Stimulated activated CD8-positive, alpha-beta memory T cell treated with anti-CD3 and anti-CD28 coated beads, Interleukin-7, amount 100 ng/mL, for 24 hours (primary cell): ENCODE measurements around the gene CRTAC1.
A peak's percentile ranks its signal among the peaks of the same experiment; 100 is the strongest.

Source experiments
- DNase-seq: peaks from one replicate; pipeline ENCODE4 v3.0.0-alpha.2; 2020; ENCODE audit warnings: low read depth

Gene CRTAC1, protein sequence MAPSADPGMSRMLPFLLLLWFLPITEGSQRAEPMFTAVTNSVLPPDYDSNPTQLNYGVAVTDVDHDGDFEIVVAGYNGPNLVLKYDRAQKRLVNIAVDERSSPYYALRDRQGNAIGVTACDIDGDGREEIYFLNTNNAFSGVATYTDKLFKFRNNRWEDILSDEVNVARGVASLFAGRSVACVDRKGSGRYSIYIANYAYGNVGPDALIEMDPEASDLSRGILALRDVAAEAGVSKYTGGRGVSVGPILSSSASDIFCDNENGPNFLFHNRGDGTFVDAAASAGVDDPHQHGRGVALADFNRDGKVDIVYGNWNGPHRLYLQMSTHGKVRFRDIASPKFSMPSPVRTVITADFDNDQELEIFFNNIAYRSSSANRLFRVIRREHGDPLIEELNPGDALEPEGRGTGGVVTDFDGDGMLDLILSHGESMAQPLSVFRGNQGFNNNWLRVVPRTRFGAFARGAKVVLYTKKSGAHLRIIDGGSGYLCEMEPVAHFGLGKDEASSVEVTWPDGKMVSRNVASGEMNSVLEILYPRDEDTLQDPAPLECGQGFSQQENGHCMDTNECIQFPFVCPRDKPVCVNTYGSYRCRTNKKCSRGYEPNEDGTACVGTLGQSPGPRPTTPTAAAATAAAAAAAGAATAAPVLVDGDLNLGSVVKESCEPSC

DNA sequence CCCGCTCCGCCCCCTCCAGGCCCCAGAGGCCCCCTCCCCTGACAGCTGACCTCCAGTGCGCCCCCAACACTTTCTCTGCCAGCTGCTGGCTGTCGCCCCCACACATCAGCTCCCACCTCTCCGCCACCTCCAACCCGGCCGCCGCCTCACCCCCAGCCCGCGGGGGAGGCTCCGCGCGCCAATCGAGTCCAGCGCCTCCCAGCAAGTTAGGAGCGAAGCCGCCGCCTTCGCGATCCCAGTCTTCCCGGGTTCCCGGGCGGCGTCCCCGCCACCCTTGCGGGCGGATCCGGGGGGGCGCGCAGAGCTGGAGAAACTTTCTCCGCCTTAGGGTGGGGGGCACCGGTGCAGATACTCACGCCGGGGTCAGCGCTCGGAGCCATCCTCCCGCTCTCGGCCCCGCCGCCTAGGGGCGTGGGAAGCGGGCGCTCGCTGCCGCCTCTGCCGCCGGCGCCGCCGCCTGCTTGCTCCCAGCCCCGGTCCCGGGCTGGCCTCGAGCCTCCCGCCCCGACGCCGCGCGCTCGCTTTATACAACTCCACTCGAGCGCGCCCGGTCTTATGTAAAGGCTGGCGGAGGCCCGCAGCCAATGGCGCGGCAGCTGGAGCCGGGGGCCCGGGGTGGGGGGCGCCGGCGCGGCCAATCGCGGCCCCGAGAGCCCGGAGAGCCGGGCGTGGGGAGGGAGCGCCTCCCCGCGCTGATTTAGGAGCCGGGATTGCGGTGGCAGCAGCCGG lies at the start of gene CRTAC1:
CRTAC1 (minus strand) TSS at position 529 of the 729 bp plus-strand sequence; CDS start at position 380, 149 bp downstream.
- no peak for DNase-seq

DNA sequence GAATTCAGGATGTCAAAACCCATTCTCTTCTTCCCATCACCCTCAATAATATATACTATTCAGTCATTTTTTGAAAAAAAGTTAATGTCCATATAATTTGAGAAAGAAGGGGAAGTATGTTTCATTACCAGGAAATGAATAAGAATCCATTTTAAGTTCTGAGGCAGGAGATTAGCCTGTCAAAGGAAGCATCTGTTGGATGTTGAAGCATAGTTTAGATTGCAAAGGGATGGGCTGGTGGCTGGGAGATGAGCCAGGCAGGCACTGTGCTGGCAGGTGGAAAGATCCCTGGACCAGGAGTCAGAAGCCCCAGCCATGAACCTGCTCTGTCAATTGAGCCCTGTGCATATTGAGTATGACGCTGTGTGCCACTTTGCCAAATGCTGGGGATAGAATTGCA lies 48.4 kb upstream of the CRTAC1 start:
- no peak for DNase-seq

DNA sequence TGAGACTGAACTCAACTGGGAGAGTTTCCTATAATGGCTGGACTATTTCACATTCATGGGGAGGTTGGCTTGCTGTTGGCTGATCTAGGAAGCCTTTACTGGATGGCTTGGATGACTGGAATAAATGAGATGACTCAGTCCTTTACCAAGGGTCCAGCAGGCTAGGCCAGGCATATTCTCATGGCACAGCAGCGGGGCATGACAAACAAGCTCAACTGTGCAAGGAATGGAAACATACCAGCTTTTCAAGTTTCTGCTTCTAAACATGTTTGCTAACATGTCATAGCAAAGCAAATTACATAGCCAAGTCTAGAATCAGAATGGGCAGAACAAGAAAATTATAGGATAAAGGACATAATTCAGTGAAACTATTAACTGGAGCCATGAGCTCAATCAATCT lies 46.8 kb upstream of the CRTAC1 start:
- DNase-seq, result no peak

DNA sequence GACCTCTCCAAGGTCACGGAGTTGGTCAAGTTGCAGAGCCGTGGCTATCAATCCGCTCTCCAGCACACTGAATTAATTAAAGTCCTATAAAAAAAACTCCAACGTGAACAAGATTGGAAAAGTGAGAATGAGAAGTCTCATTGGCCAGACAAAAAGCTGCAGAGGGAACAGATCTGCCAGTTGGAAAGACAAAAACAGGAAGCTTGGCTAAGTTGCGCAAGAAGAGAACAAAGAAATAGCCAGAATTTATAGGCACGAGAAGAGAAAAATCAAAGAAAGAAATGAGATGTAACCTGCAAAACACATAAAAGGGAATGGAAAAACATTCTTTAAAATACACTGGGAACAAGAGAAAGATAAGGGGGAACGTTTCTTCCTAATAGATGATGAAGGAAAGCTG lies 45.7 kb upstream of the CRTAC1 start:
- DNase-seq, result no peak

DNA sequence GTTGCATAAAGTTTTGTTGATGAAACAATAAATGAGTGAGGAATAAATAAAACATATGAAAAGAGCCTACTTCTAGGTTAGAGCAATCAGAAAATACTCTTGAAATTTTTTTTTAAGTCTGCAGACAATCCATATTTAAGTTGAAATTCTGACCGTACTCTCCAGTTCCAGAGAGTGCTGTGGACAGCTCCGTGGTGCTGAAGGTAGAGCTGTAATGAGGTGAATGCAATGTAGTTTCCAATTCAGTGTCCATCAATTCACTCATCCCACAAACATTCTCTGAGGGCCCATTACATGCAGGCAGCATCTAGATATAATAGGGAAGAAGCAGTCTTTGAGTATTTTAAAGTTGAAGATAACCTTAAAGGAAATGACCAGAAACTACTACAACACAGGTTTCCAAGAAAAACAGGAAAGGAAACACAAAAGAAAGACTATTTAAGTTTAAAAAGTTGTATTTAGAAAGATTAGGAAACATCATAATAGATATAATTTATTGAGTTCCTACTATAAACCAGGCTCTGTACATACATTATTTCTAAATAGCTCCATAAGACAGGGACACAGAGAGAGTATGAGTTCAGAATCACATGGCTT lies 44.0 kb upstream of the CRTAC1 start:
- DNase-seq, result no peak

DNA sequence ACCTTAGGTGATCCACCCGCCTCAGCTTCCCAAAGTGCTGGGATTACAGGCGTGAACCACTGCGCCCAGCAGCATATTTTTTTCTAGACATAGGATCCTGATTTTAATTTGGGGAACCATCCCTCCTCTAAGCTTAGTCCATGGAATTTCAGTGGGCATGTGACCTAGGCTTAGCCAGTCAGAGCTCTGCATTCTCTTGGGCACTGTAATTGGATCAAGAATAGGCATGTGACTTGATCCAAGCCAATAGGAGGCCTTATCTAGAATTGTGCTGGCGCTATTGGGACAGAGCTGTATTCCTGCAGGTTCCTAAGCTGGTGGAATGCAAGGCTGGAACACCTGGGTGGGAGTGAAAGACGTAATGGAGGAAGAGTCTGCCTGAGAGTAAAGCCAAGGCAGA lies 36.7 kb upstream of the CRTAC1 start:
- DNase-seq, result no peak

DNA sequence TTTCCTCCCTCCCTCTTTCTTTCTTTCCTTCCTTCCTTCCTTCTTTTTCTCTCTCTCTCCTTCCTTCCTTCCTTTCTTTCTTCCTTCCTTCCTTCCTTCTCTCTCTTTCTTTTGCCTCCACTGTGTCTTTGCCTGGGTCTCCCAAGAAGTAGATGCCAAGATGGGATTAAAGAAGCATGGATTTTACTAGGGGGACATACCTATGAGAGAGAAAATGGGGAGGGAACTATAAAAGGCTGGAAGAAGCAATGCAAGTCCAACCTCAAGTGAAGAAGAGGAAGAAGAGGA lies 33.3 kb upstream of the CRTAC1 start:
- DNase-seq, result no peak

DNA sequence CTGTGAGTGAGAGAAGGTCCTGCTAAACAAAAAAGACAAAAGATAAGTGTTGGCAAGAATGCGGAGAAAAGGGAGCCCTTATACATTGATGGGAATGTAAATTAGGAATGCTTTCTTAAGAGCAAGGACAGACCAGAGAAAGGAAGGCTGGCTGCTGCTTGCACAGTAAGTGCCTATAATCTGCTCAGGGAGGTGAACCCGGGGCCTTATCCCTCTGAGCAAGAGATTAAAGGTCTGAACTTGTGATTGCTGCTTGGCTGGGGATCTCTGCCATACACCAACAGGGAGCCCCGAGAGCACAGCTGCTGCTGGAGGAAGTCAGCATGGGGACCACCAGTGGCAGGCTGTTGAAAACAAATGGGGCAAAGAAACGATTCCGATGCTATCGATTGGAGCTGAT lies 32.0 kb upstream of the CRTAC1 start:
- DNase-seq, result no peak

DNA sequence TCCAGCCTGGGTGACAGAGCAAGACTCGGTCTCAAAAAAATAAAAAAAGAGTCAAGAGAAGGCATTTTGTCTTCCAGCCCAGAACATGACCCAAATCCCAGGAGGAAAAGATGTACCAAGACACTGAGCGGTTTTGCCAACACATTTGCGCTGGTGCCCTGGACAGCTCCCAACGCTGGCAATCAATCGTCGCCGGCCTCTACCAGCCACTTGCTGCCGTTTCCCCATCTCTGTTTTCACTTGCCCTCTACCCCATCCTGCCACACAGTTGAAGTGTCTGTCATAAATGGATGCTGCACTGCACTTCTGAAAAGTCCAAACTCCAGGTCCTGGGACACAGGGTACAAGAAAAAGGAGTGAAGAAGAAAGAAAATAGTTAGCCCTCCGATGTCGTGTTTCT lies 29.7 kb upstream of the CRTAC1 start:
- DNase-seq, result no peak

DNA sequence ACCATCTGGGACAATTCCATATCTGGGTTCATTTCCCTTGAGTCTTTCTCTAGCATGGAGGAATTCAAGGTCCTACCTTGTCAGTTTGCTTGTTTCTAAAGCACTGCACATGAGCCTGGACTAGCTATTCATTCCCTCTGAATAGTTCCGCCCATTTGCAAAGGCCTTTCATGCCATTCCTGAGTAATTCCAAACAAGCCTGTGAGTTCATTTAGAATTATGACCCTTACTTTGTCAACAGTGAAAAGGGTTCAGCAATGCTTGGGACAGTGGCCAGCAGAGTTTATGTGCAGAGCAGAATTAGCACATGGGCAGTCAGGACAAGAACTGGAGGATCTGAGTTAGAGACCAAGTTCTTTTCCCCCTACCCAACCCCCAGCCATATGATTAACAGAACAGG lies 27.9 kb upstream of the CRTAC1 start:
- no peak for DNase-seq

DNA sequence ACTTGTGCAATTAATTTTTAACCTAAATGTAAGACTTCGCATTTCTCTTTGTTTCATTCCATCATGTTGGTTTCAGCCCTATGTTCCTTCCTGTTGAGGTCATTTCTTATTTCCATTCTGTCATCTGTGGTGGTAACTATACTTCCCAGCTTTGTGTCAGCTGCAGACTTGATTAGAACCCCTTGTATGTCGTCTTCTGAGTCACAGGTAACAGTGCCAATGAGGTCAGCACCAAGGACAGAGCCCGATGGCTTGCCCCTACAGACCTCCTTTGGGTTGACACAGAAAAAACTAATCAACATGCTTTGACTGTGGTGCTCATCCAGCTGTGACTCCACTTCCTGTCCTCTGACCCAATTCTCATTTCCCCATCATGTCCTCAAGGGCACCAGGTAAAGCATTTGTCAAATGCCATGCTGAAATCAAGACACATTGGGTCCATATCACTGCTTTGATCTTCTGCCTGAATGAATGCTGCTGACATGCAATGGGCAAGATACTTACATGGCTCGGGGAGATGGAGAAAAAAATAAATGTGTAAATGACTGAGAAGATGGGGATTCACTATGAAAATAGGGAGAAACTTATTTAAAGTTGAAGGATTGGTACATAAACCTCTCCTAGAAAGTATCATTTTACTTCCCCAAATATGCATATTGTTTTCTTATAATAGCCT lies 25.6 kb upstream of the CRTAC1 start:
- DNase-seq, result no peak

DNA sequence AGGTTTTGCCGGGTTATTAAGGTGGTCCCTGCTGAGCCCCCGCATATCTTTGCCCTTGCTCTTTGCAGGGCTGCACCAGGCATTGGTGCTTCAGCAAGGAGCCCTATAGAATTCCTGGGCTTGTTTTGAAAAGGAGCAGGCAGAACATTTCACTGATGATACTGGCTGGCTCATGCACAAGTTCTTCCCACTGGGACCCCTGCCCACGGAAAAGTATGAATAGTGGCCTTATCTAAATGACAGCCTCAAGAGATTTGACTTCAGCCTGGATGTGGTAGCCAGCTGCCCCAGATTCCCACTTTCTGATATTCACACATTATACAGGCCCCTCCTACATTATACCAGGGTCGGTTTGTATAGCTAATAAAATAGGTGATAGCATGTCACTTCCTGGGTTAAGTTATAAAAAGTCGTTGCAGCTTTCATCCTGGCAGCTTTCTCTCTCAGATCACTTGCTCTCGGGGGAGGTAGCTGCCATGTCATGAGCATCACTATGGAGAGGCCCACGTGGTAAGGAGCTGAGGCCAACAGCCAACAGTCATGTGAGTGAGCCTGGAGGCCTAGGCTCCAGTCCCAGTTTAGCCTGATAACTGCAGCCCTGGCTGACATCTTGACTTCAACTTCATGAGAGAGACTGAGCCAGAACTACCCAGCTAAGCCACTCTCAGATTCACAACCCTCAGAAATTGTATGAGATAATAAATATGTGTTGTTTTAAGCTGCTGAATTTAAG lies 16.8 kb upstream of the CRTAC1 start:
- DNase-seq, result no peak

DNA sequence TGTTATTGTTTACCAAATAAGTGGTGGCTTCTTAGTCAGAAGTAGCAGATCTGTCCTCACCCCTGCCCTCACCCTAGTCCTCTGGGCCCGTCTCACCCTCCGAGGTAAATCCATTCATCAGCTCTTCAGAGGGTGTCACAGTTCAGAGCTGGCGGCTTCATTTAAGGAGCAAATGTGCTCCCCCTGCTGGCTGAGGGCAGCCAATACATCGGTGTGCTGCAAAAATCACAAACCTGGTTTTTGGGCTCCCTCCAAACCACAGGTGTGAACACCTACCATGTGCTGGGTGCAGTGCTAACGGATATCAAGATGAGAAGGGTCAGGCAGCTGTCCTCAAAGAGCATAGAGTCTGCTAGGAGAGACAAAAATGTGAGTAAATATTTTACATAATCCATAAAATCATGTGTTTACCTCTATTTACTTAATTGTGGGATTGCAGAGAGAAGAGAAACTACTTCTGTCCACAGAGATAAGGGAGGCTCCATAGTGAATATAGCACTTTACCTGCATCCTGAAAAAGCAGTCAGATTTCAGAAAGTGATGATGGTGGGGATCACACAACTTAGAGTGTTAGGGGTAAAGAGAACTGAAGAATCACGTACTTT lies 15.5 kb upstream of the CRTAC1 start:
- peak; percentile 19 for DNase-seq

DNA sequence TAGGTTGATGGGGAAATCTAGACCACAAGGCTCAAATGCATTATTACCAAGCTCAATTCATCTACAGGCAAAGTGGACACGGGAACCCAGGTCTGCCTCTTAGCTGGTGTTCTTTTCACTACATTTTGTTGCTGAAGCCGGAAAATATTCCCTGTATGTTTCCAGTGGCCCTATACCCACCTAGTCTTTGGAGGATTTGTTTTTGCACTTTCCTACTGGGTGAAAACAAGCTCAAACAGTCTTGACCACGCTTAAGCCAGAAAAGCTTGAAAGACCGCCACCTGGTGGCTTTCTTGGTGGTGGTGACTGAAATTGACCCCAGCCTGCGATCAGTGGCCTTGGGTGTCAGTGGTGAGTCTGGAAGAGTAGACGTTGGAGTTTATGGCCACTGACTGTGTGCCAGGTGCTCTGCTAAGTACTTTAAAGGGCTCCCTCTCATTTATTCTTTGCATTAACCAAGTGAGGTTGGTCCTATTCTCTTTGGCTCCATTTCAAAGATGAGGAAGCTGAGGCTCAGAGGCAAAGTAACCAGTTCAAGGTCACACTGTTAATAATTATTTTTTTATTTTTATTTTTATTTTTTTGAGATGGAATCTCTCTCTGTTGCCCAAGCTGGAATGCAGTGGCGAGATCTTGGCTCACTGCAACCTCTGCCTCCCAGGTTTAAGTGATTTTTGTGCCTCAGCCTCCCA lies 11.1 kb upstream of the CRTAC1 start:
- DNase-seq, result peak; percentile 13

DNA sequence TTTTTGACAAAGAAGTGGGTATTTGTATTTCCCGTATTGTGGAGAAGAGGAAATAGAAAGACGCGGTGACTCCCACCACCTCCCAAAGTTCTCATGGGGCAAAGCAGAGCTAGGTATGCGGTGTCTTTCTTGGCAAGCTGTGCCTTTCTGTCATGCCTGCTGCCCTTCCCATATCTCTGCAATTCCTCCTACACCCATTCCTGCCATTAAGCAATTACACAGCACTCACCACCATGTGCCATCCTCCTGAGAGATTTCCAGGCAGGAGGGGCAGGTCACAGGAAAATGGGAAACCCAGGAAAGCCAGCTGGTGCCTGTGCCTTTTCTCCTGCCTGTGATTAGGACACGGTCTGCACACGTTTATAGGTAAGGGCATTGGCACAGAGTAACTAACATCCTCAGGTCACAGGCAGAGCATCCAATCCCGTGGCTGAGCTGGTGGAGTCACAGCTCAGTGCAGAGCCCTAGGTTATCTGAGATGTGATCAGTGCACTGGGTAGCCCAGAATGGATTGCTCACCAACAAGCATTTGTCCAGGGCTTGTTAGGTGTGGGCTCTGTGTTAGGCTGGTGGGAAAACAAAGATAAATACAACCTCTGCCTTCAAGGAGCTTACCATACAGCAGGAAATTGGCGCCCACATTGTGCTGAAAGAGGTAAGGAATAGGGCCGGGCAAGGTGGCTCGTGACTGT lies 9.4 kb upstream of the CRTAC1 start:
- DNase-seq, result no peak

DNA sequence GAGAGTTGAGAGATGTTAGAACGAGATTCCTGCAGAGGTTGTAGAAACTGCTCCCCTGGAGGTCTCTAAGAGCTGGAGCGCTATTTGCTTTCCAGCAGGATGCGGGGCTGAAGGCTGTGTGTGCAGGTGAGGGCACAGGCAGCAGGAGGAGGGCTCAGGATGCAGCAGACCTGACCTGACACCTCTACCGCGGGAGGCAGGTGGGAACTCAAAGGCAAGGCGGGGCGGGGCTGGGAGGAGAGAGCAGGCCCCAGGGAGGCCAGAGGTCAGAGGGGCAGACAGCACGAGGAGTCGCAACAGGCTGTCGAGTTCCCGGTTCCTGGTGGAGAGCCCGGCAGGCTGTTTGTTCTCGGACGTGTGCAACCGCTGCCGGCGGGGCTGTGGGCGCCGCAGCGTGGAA lies 7.9 kb upstream of the CRTAC1 start:
- DNase-seq, result no peak

DNA sequence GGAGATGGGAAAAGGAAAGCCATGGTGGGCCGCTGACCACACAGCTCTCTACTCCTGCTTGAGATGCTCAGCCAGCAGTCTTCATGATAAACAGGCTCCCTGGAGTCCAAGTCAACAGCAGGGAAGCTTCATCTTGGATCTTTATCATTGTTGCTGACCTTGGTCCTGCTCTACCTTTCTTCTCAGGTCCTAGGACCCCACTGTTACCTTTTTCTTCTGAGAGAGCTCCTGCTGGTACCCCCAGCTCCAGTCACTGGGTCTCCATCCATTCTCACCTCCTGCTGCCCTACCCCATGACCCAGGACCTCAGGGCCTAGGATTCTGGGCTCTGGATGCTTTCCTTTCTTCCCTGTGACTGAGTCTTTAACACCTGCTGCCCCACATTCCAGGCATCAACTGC lies 5.2 kb upstream of the CRTAC1 start:
- DNase-seq, result no peak

DNA sequence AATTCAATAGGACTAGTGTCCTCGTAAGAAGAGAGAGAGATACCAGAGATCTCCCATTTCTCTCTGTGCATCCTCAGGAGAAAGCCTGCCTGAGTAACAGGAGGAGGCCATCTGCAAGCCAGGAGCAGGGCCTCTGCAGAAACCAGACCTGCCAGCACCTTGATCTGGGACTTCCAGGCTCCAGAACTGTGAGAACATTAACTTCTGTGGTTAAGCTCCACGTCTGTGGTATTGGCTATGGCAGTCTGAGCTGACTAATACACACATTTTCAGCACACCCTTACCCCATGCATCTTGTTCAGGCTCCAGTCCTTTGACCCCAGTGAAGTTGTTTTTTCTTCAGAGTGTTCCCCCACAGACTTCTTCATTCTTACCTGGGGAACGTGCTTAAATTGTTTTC lies 3.1 kb upstream of the CRTAC1 start:
- DNase-seq, result no peak

DNA sequence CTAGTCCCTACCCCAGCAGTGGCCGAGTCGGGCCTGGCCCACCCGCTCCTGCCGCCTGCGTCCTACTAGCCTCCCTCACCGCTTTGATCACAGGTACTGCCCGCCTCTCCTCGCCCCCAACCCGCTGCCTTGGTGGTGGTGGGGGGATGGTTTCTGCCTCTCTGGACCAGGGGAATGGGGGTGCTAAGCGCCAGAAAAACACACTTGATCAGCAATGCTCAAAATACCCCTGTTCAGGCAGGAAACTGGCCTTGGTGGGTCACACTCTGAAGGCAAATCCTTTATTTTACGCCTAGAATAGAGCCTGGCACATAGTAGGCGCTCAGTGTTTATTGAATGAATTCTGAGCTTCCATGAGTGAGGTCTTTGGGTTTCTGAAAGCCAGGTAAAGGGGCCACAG lies 1.0 kb upstream of the CRTAC1 start:
- DNase-seq, result no peak

DNA sequence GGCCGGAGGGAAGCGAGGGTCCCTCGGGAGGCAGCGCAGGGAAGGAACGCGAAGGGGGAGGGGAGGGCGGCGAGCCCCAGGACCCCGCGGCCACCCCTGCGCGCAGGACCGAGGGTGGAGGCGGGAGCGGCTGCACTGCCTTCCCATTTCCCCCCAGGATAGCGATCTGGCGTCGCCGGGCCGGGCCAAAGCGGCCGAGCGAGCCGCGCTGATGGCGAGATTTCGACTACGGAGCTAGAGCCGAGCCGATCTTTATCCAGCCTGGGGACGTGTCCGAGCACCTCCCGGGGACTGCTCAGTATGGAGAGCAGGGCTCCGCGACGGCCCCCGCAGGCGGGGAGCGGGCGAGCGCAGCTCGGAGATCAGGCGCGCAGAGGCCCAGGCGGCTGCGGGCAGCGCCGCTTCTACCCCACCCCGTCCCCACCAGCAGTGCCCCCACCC lies 590 bp upstream of the CRTAC1 start:
- DNase-seq, result no peak
